Parathyroid adenoma (tissue), 2 donors: Measurements from ENCODE around the gene DOCK2.

ENCODE experiments used
- H2AFZ ChIP-seq: fragments of 300-600 bp; sonication (generic); one replicate; pipeline ENCODE4 v1.7.0; 2017; ENCODE audit warnings: antibody characterized with exemption, mild to moderate bottlenecking
- H3K27ac ChIP-seq: fragments of 300-600 bp; sonication (generic); one replicate; pipeline ENCODE4 v1.7.0; 2017
- H3K27me3 ChIP-seq: fragments of 300-600 bp; sonication (generic); one replicate; pipeline ENCODE4 v1.7.0; 2017; ENCODE audit warnings: low read length; ENCODE audit not compliant: control insufficient read depth, insufficient read depth
- H3K36me3 ChIP-seq: fragments of 300-600 bp; sonication (generic); one replicate; pipeline ENCODE4 v1.7.0; 2017; ENCODE audit warnings: low read length; ENCODE audit not compliant: control insufficient read depth, insufficient read depth
- H3K4me1 ChIP-seq: fragments of 300-600 bp; sonication (generic); one replicate; pipeline ENCODE4 v1.7.0; 2017; ENCODE audit warnings: control low read depth
- H3K4me2 ChIP-seq: fragments of 300-600 bp; sonication (generic); one replicate; pipeline ENCODE4 v1.7.0; 2017; ENCODE audit warnings: low read length
- H3K4me3 ChIP-seq: fragments of 300-600 bp; sonication (generic); one replicate; pipeline ENCODE4 v1.7.0; 2017; ENCODE audit warnings: low read depth, low read length
- H3K79me2 ChIP-seq: fragments of 300-600 bp; sonication (generic); one replicate; pipeline ENCODE4 v1.7.0; 2017; ENCODE audit warnings: control low read depth
- H3K9ac ChIP-seq: fragments of 300-600 bp; sonication (generic); one replicate; pipeline ENCODE4 v1.7.0; 2017; ENCODE audit warnings: mild to moderate bottlenecking
- H3K9me3 ChIP-seq: fragments of 300-600 bp; sonication (generic); one replicate; pipeline ENCODE4 v1.7.0; 2017; ENCODE audit warnings: low read length; ENCODE audit not compliant: control insufficient read depth
- CTCF ChIP-seq: fragments of 300-600 bp; sonication (generic); IDR thresholded peaks from one replicate; pipeline ENCODE4 v1.7.0; 2017; ENCODE audit warnings: antibody characterized with exemption, mild to moderate bottlenecking
- donor health status: primary hyperparathyroidism.

DOCK2 gene

GRCh38 chr5:169999621-170000020 is 362.5 kb downstream of the DOCK2 start:
- Histone ChIP-seq H3K9me3 (no peaks in the 10 kb centered on the region), H3K9ac (no peak overlapping the region), H3K79me2 (no peaks in the 10 kb centered on the region), H3K4me1 (no peaks in the 10 kb centered on the region), H3K27ac (no peak overlapping the region), H2AFZ (no peak overlapping the region), H3K4me2 (no peak overlapping the region), H3K36me3 (no peaks in the 10 kb centered on the region), H3K4me3 (no peak overlapping the region), H3K27me3 (no peaks in the 10 kb centered on the region)
- TF ChIP-seq CTCF = no peak

- no peak overlapping the region for H2AFZ ChIP-seq
- H3K4me3 ChIP-seq = no peak overlapping the region
- H3K4me1 ChIP-seq = no peaks in the 10 kb centered on the region
- H3K27me3 ChIP-seq = no peaks in the 10 kb centered on the region
- no peaks in the 10 kb centered on the region for H3K9me3 ChIP-seq
- no peak overlapping the region for H3K9ac ChIP-seq
- H3K27ac ChIP-seq = no peak overlapping the region
- no peaks in the 10 kb centered on the region for H3K36me3 ChIP-seq
- H3K79me2 ChIP-seq = no peaks in the 10 kb centered on the region
- H3K4me2 ChIP-seq = no peak overlapping the region
- no peak for TF ChIP-seq CTCF
These were observed 363.1 kb downstream of the DOCK2 start for GRCh38 chr5:170000155-170000554.

- Histone ChIP-seq H3K9ac (no peak overlapping the region), H3K4me2 (no peak overlapping the region), H3K36me3 (no peaks in the 10 kb centered on the region), H3K9me3 (no peaks in the 10 kb centered on the region), H3K27ac (no peak overlapping the region), H3K4me3 (no peak overlapping the region), H3K27me3 (no peaks in the 10 kb centered on the region), H2AFZ (no peak overlapping the region), H3K79me2 (no peaks in the 10 kb centered on the region), H3K4me1 (no peaks in the 10 kb centered on the region)
- no peak for TF ChIP-seq CTCF
These were observed 368.9 kb downstream of the DOCK2 start for GRCh38 chr5:170006021-170006420.

- no peaks in the 10 kb centered on the region for H3K79me2 ChIP-seq
- H3K4me2 ChIP-seq = no peak overlapping the region
- H3K9ac ChIP-seq = no peak overlapping the region
- no peak overlapping the region for H3K4me3 ChIP-seq
- H3K9me3 ChIP-seq = no peaks in the 10 kb centered on the region
- H3K4me1 ChIP-seq = no peaks in the 10 kb centered on the region
- no peak for TF ChIP-seq CTCF
- no peaks in the 10 kb centered on the region for H3K36me3 ChIP-seq
- H2AFZ ChIP-seq = no peak overlapping the region
- H3K27me3 ChIP-seq = no peaks in the 10 kb centered on the region
- no peak overlapping the region for H3K27ac ChIP-seq
These were observed 371.3 kb downstream of the DOCK2 start for GRCh38 chr5:170008376-170008775.

- Histone ChIP-seq H3K27me3 (no peaks in the 10 kb centered on the region), H3K4me2 (no peak overlapping the region), H3K4me3 (no peak overlapping the region), H3K9ac (no peak overlapping the region), H3K36me3 (no peaks in the 10 kb centered on the region), H3K4me1 (no peaks in the 10 kb centered on the region), H2AFZ (no peak overlapping the region), H3K79me2 (no peaks in the 10 kb centered on the region), H3K9me3 (no peaks in the 10 kb centered on the region), H3K27ac (no peak overlapping the region)
- no peak for TF ChIP-seq CTCF
These were observed 373.5 kb downstream of the DOCK2 start for GRCh38 chr5:170010595-170010994.
